GM21526 (cell line): ENCODE results near the gene PSME3.
"Not testable (repeated sequence)": the region's sequence is repeated elsewhere in the genome, so short reads cannot be mapped to it uniquely, and the experiment has no call there.

Experiments
- ATAC-seq: cut with Tn5 transposase; IDR thresholded peaks from one replicate; pipeline ENCODE4 v1.9.1; 2021; ENCODE audit warnings: moderate library complexity; ENCODE audit not compliant: unreplicated experiment, low FRiP score

PSME3 gene

DNA sequence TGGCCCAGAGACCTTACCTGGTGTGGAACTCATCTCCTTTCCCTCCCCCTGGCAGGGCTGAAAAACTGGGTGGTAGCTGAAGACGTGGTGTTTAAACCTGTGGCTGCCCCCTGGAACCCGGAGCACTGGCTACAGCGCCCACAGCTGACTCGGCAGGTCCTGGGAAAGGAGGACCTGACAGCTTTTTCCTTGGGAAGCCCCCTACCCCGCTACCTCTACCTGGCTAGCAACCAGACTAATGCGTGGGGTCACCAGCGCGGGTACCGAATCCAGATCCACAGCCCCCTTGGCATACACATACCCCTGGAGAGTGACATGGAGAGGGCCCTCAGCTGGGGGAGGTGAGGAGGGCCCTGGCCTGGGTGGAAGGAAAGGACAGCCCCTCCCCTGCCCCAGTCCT is 15.8 kb downstream of the PSME3 start:
- ATAC-seq = no peak

DNA sequence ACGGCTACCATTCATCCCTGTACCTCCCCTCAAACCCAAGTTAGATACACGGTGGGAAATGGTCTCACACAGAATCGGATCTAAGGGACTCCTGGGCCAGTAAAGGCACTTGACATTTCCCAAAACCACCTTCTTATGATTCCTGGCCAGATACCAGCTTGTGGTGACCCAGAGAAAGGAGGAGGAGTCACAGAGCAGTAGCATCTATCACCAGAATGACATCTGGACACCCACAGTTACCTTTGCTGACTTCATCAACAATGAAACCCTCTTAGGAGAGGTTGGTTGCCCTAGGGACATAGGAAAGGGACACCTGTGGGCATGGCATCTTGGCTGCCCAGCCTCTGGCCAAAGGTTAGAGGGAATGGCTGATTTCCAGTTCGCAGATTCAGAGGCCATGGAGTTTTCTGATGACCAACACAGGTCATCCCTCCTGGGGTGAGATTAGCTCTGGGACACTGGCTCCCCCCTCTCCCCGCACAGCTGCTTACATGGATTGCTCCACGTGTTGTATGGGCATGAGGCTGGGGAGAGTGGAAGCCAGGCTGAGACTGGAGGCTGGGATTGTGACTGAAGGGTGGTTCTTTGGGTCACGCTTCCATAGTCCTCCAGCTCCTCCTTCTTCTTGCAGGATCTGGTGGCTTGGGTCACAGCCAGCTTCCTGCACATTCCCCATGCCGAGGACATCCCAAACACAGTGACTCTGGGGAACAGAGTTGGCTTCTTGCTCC is 16.4 kb downstream of the PSME3 start:
- ATAC-seq = no peak

DNA sequence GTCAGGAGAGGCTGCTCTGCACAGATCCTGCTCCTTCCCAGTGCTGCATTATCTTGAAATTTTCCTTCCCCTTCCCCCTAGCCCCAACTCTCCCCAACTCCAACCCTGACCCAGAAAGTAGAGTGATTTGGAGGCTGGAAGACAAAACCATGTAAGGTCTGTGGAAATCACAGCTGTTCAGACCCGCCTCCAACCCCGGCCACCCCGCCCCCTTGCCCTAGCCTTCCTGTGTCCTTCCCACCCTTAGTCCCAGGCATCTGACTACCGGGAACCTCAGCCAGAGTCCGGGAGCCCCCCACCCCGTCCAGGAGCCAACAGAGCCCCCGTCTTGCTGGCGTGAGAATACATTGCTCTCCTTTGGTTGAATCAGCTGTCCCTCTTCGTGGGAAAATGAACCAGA is 17.8 kb downstream of the PSME3 start, which contains the start of gene AOC3:
Gene AOC3, plus strand, starts transcription at position 246 of the 400 bp plus-strand sequence. Its CDS starts 145 bp downstream, at position 391.
- no peak for ATAC-seq

DNA sequence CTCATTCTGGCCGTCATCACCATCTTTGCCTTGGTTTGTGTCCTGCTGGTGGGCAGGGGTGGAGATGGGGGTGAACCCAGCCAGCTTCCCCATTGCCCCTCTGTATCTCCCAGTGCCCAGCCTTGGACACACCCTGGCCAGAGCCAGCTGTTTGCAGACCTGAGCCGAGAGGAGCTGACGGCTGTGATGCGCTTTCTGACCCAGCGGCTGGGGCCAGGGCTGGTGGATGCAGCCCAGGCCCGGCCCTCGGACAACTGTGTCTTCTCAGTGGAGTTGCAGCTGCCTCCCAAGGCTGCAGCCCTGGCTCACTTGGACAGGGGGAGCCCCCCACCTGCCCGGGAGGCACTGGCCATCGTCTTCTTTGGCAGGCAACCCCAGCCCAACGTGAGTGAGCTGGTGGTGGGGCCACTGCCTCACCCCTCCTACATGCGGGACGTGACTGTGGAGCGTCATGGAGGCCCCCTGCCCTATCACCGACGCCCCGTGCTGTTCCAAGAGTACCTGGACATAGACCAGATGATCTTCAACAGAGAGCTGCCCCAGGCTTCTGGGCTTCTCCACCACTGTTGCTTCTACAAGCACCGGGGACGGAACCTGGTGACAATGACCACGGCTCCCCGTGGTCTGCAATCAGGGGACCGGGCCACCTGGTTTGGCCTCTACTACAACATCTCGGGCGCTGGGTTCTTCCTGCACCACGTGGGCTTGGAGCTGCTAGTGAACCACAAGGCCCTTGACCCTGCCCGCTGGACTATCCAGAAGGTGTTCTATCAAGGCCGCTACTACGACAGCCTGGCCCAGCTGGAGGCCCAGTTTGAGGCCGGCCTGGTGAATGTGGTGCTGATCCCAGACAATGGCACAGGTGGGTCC is 18.4 kb downstream of the PSME3 start:
- ATAC-seq = not testable (repeated sequence)

DNA sequence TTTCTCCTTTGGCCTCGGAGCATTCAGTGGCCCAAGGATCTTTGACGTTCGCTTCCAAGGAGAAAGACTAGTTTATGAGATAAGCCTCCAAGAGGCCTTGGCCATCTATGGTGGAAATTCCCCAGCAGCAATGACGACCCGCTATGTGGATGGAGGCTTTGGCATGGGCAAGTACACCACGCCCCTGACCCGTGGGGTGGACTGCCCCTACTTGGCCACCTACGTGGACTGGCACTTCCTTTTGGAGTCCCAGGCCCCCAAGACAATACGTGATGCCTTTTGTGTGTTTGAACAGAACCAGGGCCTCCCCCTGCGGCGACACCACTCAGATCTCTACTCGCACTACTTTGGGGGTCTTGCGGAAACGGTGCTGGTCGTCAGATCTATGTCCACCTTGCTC is 19.2 kb downstream of the PSME3 start:
- no peak for ATAC-seq

DNA sequence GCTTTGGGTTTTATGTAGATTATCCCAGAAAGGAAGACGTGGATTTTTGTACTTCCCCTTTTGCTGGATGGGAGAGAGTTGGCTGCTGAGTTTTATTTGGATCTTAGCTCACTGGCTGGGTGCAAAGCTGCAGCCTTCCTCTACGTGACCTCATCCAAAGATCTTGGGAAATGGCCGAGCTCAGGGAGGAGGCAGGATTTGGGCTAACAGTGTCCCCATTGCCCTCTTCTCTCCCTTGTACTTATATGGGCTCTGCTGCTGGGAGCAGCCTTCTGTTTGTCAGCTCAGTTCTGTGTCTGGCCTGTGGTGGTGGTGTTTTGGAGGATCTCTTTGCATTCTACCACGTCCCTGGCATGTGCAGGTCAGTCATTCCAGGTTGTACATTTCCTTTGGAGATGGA is 19.8 kb downstream of the PSME3 start:
- ATAC-seq = no peak

DNA sequence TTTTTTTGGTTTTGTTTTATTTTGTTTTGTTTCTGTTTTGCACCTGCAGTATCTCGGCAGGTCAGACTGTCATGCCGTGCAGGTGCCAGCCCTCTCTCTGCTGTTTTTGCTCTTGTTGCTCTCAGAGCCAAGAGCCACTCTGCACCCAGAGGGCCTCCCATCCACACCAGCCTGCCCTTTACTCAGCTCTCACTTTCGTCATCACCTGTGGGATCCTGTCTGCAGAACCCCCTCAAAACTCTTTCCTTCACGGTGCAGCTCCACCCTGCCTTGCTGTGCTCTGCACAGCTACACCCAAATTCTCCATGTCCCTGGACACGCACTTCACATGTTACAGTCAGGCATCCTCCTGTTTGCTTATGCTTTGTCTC is 20.4 kb downstream of the PSME3 start:
- ATAC-seq = no peak

DNA sequence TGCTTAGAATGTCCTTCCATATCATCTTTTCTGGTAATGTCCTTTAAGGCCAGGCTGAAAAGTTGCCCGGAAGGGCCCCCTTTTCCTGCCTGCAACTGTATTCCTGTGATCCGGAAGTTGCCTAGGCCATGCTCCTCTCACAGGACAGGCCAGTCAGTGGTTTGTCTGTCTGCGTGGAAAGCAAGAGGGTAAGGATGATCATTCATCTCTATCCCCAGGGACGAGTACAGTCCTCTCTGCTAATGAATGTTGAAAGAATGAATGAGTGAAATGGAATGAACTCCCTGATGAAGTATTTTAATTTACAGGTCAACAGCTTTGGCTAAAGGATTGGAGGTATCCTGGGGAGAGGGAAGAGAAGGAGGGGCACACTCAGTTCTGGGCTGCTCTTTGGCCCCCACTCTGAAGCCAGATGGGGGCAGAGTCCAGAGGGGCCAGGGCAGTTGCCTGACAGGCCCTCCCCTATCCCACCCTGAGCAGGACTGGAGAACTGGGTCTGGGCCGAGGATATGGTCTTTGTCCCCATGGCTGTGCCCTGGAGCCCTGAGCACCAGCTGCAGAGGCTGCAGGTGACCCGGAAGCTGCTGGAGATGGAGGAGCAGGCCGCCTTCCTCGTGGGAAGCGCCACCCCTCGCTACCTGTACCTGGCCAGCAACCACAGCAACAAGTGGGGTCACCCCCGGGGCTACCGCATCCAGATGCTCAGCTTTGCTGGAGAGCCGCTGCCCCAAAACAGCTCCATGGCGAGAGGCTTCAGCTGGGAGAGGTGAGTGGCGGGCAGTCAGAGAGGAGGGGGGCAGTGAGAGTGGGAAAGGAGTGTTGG is 21.0 kb downstream of the PSME3 start:
- no peak for ATAC-seq

DNA sequence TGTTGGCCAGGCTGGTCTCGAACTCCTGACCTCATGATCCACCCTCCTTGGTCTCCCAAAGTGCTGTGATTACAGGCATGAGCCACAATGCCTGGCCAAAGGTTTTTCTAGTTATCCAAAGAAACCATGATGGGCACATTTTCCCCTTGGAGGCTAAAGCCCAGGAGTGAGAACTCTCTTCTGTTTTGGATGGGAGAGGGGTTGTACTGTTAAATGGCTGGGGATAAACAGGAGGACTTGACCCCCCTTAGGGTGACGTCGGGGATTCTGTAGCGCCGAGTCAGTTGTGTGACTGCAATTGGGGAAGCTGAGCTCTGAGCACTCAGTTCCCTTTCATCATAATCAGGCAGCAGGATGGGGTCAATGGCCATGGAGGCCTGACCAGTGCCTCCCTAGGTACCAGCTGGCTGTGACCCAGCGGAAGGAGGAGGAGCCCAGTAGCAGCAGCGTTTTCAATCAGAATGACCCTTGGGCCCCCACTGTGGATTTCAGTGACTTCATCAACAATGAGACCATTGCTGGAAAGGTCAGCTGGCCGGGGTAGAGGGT is 21.9 kb downstream of the PSME3 start:
- ATAC-seq = no peak

DNA sequence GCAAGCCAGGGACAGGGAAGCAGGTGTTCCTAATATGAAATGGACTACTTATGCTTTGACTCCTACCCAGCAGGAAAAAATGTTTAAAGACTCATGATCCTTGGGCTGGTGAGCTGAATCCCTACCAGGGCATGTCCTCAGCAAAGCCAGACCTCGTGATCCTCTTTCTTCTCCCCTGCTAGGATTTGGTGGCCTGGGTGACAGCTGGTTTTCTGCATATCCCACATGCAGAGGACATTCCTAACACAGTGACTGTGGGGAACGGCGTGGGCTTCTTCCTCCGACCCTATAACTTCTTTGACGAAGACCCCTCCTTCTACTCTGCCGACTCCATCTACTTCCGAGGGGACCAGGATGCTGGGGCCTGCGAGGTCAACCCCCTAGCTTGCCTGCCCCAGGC is 22.9 kb downstream of the PSME3 start:
- ATAC-seq = not testable (repeated sequence)

DNA sequence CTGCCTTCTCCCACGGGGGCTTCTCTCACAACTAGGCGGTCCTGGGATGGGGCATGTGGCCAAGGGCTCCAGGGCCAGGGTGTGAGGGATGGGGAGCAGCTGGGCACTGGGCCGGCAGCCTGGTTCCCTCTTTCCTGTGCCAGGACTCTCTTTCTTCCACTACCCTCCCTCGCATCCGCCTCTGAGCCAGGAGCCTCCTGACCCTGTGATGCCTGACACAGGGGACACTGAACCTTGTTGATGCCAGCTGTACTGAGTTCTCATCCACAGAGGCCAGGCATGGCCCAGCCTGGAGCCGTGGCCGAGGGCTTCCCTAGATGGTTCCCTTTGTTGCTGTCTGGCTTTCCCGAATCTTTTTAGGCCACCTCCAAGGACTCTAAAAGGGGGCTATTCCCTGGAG is 23.3 kb downstream of the PSME3 start:
- ATAC-seq = not testable (repeated sequence)

DNA sequence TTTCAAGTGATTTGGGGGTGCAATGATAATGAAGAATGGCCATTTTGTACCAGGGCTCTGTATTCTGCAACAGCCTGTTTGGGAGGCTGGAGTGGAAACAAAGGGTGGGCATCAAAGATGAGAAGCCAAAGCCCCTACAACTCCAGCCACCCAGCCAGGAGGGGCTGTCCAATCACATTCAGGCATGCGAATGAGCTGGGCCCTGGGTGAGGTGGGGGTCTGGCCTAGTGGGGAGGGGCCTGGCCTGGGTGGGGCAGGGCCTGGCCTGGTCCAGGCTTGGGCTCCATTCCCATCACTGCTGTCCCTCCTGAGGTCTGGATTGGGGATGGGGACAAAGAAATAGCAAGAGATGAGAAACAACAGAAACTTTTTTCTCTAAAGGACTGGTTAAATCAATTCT is 24.2 kb downstream of the PSME3 start:
- ATAC-seq = no peak

DNA sequence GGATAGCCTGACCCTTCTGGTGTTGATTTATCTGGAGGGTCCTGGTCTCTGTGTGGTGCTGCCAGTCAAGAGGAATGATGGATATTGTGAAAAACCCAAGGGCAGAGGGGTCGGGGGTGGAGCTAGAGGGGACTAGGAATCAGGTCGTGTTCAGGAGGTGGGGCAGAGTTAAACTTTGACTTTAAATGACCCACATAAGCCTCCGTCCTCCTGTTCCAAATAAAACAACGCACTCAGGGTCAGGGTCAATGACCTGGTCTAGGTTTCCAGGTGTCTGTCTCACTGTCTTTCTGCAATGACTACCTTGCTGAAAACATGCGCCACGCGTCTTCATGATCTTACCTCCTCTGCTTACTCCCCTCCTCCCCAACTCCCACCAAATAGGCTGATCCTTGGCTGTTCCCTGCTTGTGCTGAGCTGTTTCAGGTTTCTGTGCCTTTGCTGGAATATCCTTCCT is 32.5 kb downstream of the PSME3 start:
- ATAC-seq = no peak

DNA sequence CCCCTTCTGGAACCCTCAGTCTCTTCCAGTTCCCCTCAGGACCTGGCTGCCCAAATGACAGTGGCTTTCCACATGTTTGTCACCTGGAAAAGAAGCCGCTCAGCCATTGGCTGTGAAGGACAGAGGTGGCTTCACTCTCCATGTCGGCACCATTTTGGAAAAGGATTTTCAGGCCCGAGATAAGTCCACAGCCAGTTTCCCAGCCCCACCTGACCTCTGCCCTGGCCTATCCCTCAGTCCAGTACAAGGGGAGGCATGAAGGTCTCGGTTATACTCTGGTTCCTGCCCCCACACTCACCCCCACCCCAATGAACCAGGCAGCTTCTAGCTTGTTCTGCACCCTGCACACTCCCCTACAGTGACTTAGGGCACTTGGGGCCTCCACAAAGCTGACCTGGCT is 33.0 kb downstream of the PSME3 start:
- no peak for ATAC-seq

DNA sequence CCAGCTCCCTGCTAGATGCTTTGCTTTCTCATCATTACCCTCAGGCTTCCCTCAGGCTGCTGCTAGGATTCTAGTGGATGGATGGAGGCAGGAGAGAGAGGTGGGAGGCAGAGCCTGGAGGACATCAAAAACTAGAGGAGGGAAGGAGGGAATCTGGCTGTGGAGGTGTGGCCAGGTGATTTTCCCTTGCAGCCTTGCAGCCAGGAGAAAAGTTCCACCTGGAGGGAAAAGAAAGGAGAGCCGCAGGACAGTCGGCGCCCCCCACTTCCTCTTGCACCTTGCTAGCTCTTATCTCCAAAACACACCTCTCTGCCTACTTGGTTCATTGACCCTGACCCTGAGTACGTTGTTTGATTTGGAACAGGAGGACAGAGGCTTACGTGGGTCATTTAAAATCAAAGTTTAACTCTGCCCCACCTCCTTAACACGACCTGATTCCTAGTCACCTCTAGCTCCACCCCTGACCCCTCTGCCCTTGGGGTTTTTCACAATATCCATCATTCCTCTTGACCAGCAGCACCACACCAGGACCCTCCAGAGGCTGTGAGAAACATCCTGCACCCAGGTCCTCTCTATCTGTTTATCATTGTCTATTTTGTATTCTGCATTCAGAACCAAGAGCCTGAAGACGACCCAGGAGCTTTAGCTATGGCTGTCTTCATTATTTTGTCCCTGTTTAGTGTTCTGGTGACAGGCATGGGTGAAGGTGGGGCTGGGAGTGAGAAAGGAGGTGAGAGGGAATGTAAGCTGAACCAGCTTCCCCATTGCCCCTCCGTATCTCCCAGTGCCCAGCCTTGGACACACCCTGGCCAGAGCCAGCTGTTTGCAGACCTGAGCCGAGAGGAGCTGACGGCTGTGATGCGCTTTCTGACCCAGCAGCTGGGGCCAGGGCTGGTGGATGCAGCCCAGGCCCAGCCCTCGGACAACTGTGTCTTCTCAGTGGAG is 33.7 kb downstream of the PSME3 start:
- ATAC-seq = no peak

DNA sequence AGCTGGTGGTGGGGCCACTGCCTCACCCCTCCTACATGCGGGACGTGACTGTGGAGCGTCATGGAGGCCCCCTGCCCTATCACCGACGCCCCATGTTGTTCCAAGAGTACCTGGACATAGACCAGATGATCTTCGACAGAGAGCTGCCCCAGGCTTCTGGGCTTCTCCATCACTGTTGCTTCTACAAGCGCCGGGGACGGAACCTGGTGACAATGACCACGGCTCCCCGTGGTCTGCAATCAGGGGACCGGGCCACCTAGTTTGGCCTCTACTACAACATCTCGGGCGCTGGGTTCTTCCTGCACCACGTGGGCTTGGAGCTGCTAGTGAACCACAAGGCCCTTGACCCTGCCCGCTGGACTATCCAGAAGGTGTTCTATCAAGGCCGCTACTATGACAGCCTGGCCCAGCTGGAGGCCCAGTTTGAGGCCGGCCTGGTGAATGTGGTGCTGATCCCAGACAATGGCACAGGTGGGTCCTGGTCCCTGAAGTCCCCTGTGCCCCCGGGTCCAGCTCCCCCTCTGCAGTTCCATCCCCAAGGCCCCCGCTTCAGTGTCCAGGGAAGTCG is 34.6 kb downstream of the PSME3 start:
- ATAC-seq = not testable (repeated sequence)

DNA sequence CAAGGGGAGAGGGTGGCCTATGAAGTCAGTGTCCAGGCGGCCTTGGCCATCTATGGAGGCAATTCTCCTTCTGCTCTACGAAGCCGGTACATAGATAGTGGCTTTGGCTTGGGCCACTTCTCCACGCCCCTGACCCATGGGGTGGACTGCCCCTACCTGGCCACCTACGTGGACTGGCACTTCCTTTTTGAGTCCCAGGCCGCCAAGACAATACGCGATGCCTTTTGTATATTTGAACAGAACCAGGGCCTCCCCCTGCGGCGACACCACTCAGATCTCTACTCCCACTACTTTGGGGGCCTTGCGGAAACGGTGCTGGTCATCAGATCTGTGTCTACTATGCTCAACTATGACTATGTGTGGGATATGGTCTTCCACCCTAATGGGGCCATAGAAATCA is 35.1 kb downstream of the PSME3 start:
- ATAC-seq = no peak

DNA sequence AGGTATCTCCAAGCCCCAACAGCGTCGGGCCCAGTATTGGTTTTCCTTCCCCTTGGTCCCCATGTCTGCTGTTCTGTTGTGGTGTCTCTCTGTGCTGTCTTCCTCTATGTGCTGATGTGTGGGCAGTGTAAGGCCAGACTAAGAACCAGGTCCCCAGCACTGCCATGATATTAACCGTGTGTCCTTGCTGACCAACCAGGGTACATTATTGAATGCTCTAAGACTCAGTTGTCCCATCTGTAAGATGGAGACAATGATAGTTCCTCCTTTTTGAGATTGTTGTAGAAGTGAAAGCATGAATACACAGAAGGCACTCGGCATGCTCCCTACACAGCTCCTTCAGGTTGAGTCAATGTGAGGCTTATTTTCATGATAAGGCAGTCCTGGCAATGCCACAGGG is 38.5 kb downstream of the PSME3 start:
- ATAC-seq = no peak

DNA sequence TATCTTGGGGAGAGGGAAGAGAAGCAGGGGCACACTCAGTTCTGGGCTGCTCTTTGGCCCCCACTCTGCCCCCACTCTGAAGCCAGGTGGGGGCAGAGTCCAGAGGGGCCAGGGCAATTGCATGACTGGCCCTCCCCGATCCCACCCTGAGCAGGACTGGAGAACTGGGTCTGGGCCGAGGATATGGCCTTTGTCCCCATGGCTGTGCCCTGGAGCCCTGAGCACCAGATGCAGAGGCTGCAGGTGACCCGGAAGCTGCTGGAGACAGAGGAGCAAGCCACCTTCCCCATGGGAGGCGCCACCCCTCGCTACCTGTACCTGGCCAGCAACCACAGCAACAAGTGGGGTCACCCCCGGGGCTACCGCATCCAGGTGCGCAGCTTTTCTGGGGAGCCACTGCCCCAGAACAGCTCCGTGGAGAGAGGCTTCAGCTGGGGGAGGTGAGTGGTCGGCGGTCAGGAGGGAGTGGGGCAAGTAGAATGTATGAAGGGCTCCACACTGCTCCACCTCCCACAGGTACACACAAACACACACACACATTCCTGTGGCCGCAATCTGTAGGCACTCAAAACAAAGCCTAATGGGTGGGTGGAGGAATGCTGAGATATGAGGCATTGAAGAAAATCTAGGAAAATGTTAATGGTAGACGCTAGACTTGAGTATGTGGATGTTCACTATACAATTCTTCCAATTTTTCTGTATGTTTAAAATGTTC is 39.2 kb downstream of the PSME3 start:
- no peak for ATAC-seq
